Smooth muscle cell (in vitro differentiated cells): Measurements from ENCODE around the gene HPDL. TPM values are rescaled to one million over a fixed set of nuclear protein-coding genes. Genes with fewer than 3 reads are reported as not detected.

Experiments
- DNase-seq: peaks from one replicate; lab custom pipeline; 2025; ENCODE audit not compliant: unreplicated experiment; lab: John Stamatoyannopoulos, UW
- H2AFZ ChIP-seq: fragments of 200-600 bp; sonication (generic); 2 replicates; pipeline ENCODE4 v1.6.0; 2016; ENCODE audit warnings: antibody characterized with exemption, low read depth, mild to moderate bottlenecking
- H3F3A ChIP-seq: fragments of 200-600 bp; sonication (generic); 2 replicates; pipeline ENCODE4 v1.6.0; 2017; ENCODE audit warnings: antibody characterized with exemption, low read depth
- H3K27ac ChIP-seq: fragments of 200-600 bp; sonication (generic); 2 replicates; pipeline ENCODE4 v1.5.1; 2016; ENCODE audit warnings: low read depth, mild to moderate bottlenecking
- H3K27me3 ChIP-seq: fragments of 200-600 bp; sonication (generic); 2 replicates; pipeline ENCODE4 v1.6.1; 2016; ENCODE audit warnings: low read depth, mild to moderate bottlenecking
- H3K36me3 ChIP-seq: fragments of 200-600 bp; sonication (generic); 2 replicates; pipeline ENCODE4 v1.5.1; 2016; ENCODE audit warnings: low read depth
- H3K4me1 ChIP-seq: fragments of 200-600 bp; sonication (generic); 2 replicates; pipeline ENCODE4 v1.5.1; 2016; ENCODE audit warnings: low read depth
- H3K4me2 ChIP-seq: fragments of 200-600 bp; sonication (generic); 2 replicates; pipeline ENCODE4 v1.6.0; 2016; ENCODE audit warnings: mild to moderate bottlenecking
- H3K4me3 ChIP-seq: fragments of 200-600 bp; sonication (generic); 2 replicates; pipeline ENCODE4 v1.5.1; 2016; ENCODE audit warnings: mild to moderate bottlenecking
- H3K79me2 ChIP-seq: fragments of 200-600 bp; sonication (generic); 2 replicates; pipeline ENCODE4 v1.6.0; 2016; ENCODE audit warnings: low read depth, mild to moderate bottlenecking
- H3K9ac ChIP-seq: fragments of 200-600 bp; sonication (generic); 2 replicates; pipeline ENCODE4 v1.6.0; 2016; ENCODE audit warnings: low read depth
- H3K9me3 ChIP-seq: fragments of 200-600 bp; sonication (generic); replicated peaks from 2 replicates; pipeline ENCODE4 v1.5.1; 2016; ENCODE audit warnings: low read depth
- H4K20me1 ChIP-seq: fragments of 200-600 bp; sonication (generic); 2 replicates; pipeline ENCODE4 v1.6.0; 2016; ENCODE audit warnings: low read depth
- CTCF ChIP-seq: fragments of 200-600 bp; sonication (generic); IDR thresholded peaks from 2 replicates; pipeline ENCODE4 v1.5.1; 2017; ENCODE audit warnings: borderline replicate concordance, mild to moderate bottlenecking, antibody characterized with exemption; ENCODE audit not compliant: insufficient read depth, poor library complexity, severe bottlenecking
- WGBS: methylation state at CpG from one replicate; pipeline ENCODE4 v1.1.7; 2016; ENCODE audit warnings: low lambda C conversion rate; 5-methylcytosine and 5-hydroxymethylcytosine counted together
- polyA plus RNA-seq: library from polyadenylated mRNA; unstranded; fragments of >200 nt; fragmentation: Nextera tagmentation; extraction: Ambion mirVana; gene quantifications from 2 replicates; pipeline ENCODE4 v1.2.1, GENCODE V29; 2016
- total RNA-seq: library from RNA; depleted of rRNA; stranded (reverse); fragments of >200 nt; gene quantifications from 2 replicates; pipeline ENCODE4 v1.2.3, GENCODE V29; 2014

HPDL gene
- total and polyA plus RNA-seq, 2 experiments from 2014 or later = 0.96 TPM; not detected in 1

GRCh38 chr1:45331436-45332345, 5.0 kb downstream of the HPDL start:
- Histone ChIP-seq H3K4me1 (peaks cover 16% of the 10 kb centered on the region), H4K20me1 (no peaks in the 10 kb centered on the region), H3F3A (peaks cover 3% of the 10 kb centered on the region), H3K9ac (no peak overlapping the region), H2AFZ (no peak overlapping the region), H3K9me3 (no peaks in the 10 kb centered on the region), H3K27ac (no peak overlapping the region), H3K4me3 (no peak overlapping the region), H3K27me3 (no peaks in the 10 kb centered on the region), H3K36me3 (no peaks in the 10 kb centered on the region), H3K79me2 (no peaks in the 10 kb centered on the region), H3K4me2 (no peak overlapping the region)
- WGBS = 95% methylated on average over 18 of the region's 18 CpGs
- DNase-seq = no peak
- TF ChIP-seq CTCF = no peak

GRCh38 chr1:45332346-45332720, 5.6 kb downstream of the HPDL start:
- H3K4me3 ChIP-seq = no peak overlapping the region
- no peaks in the 10 kb centered on the region for H3K9me3 ChIP-seq
- no peak overlapping the region for H3K27ac ChIP-seq
- no peak for DNase-seq
- no peak for TF ChIP-seq CTCF
- no peak overlapping the region for H3K9ac ChIP-seq
- no peaks in the 10 kb centered on the region for H3K79me2 ChIP-seq
- no peaks in the 10 kb centered on the region for H3K36me3 ChIP-seq
- H3K4me2 ChIP-seq = no peak overlapping the region
- H3K27me3 ChIP-seq = no peaks in the 10 kb centered on the region
- H3K4me1 ChIP-seq = peaks cover 16% of the 10 kb centered on the region
- peaks cover 3% of the 10 kb centered on the region for H3F3A ChIP-seq
- H4K20me1 ChIP-seq = no peaks in the 10 kb centered on the region
- H2AFZ ChIP-seq = no peak overlapping the region
- 98% methylated on average over 9 of the region's 10 CpGs for WGBS

GRCh38 chr1:45334308-45335245, 7.9 kb downstream of the HPDL start:
- H3K27me3 ChIP-seq = no peaks in the 10 kb centered on the region
- H3F3A ChIP-seq = no peaks in the 10 kb centered on the region
- H4K20me1 ChIP-seq = no peaks in the 10 kb centered on the region
- no peak overlapping the region for H2AFZ ChIP-seq
- H3K4me1 ChIP-seq = peaks cover 11% of the 10 kb centered on the region
- no peak for TF ChIP-seq CTCF
- no peak overlapping the region for H3K4me3 ChIP-seq
- H3K27ac ChIP-seq = no peak overlapping the region
- H3K4me2 ChIP-seq = no peak overlapping the region
- DNase-seq = no peak
- no peaks in the 10 kb centered on the region for H3K79me2 ChIP-seq
- 83% methylated on average over 9 of the region's 9 CpGs for WGBS
- no peak overlapping the region for H3K9ac ChIP-seq
- H3K9me3 ChIP-seq = no peaks in the 10 kb centered on the region
- no peaks in the 10 kb centered on the region for H3K36me3 ChIP-seq
